SK-N-SH (cell line): ENCODE results near the gene FBN1. TPM values are rescaled to one million over a fixed set of nuclear protein-coding genes. Genes with fewer than 3 reads are reported as not detected.

Experiments
- CTCF ChIA-PET: fragments of 300-600, 350-600 bp; formaldehyde crosslinking; extraction: SDS; loops from one replicate; lab custom pipeline; 2021; lab: Yijun Ruan, JAX
- POLR2A ChIA-PET: fragments of 350-600 bp; sonication (Branson Sonifier 250); formaldehyde crosslinking; extraction: SDS; loops from one replicate; lab custom pipeline; 2020; ENCODE audit warnings: antibody characterized with exemption, inconsistent platforms; lab: Yijun Ruan, JAX
- DNase-seq: peaks from one replicate; pipeline ENCODE4 v3.0.0; 2012
- H2AFZ ChIP-seq: fragments of 200-600 bp; sonication (generic); 2 replicates; pipeline ENCODE4 v1.8.1; 2016; ENCODE audit warnings: antibody characterized with exemption, mild to moderate bottlenecking, low read depth
- H3F3A ChIP-seq: fragments of 200-600 bp; sonication (generic); replicated peaks from 2 replicates; pipeline ENCODE3; 2016; ENCODE audit warnings: antibody characterized with exemption, mild to moderate bottlenecking; ENCODE audit not compliant: insufficient read depth
- H3K27ac ChIP-seq, 2 experiments: fragments of 200-500 bp in 1 of 2; fragments of 200-600 bp in 1 of 2; sonication (Bioruptor generic) in 1 of 2; sonication (generic), shearing (Covaris generic) in 1 of 2; 2 replicates each; pipeline versions ENCODE4 v1.5.1 to v1.6.1; 2014 to 2016; ENCODE audit warnings: low read depth in 2 of 2, inconsistent platforms in 1 of 2, low read length in 1 of 2, mild to moderate bottlenecking in 1 of 2, mixed read lengths in 1 of 2
- H3K27me3 ChIP-seq: fragments of 200-600 bp; sonication (generic), shearing (Covaris generic); 2 replicates; pipeline ENCODE4 v1.6.1; 2016; ENCODE audit warnings: mixed run types; ENCODE audit not compliant: insufficient read depth
- H3K36me3 ChIP-seq, 2 experiments: fragments of 200-500 bp in 1 of 2; fragments of 200-600 bp in 1 of 2; sonication (Bioruptor generic) in 1 of 2; sonication (generic) in 1 of 2; replicated peaks in 1 of 2; 2 replicates each; pipeline versions ENCODE3 to v1.5.1; 2014 to 2016; ENCODE audit warnings: low read length in 1 of 2, mild to moderate bottlenecking in 1 of 2; ENCODE audit not compliant: insufficient read depth in 2 of 2, control insufficient read depth in 1 of 2
- H3K4me1 ChIP-seq, 2 experiments: fragments of 200-500 bp in 1 of 2; fragments of 200-600 bp in 1 of 2; sonication (Bioruptor generic) in 1 of 2; sonication (generic), shearing (Covaris generic) in 1 of 2; 2 replicates each; pipeline versions ENCODE4 v1.5.1 to v1.6.1; 2014 to 2016; ENCODE audit warnings: low read depth in 1 of 2, low read length in 1 of 2, mixed run types in 1 of 2; ENCODE audit not compliant: insufficient read depth in 2 of 2, control insufficient read depth in 1 of 2
- H3K4me2 ChIP-seq: fragments of 200-600 bp; sonication (generic), shearing (Covaris generic); 2 replicates; pipeline ENCODE4 v1.6.1; 2017; ENCODE audit warnings: mixed run types
- H3K4me3 ChIP-seq, 2 experiments: fragments of 200-500 bp in 1 of 2; fragments of 200-600 bp in 1 of 2; sonication (Bioruptor generic) in 1 of 2; sonication (generic), shearing (Covaris generic) in 1 of 2; 2 replicates each; pipeline versions ENCODE4 v1.5.1 to v1.8.1; 2014 to 2016; ENCODE audit warnings: low read depth in 2 of 2, inconsistent platforms in 1 of 2, low read length in 1 of 2, mild to moderate bottlenecking in 1 of 2, mixed read lengths in 1 of 2, moderate library complexity in 1 of 2
- H3K79me2 ChIP-seq: fragments of 200-600 bp; sonication (generic); 2 replicates; pipeline ENCODE4 v1.8.1; 2017; ENCODE audit warnings: mild to moderate bottlenecking; ENCODE audit not compliant: insufficient read depth
- H3K9ac ChIP-seq: fragments of 200-600 bp; sonication (generic); 2 replicates; pipeline ENCODE4 v1.6.1; 2017; ENCODE audit warnings: mixed run types
- H3K9me2 ChIP-seq: fragments of 200-600 bp; sonication (generic); 2 replicates; pipeline ENCODE4 v1.6.1; 2017; ENCODE audit warnings: mixed run types
- H3K9me3 ChIP-seq: fragments of 200-600 bp; sonication (generic); 2 replicates; pipeline ENCODE4 v1.6.1; 2017; ENCODE audit warnings: mixed run types, mild to moderate bottlenecking, moderate library complexity
- H4K20me1 ChIP-seq: fragments of 200-600 bp; sonication (generic); 2 replicates; pipeline ENCODE4 v1.6.1; 2017; ENCODE audit warnings: mild to moderate bottlenecking, mixed run types; ENCODE audit not compliant: insufficient read depth
- EP300 ChIP-seq, 2 experiments: IDR thresholded peaks; 2 replicates each; pipeline versions ENCODE4 v1.4.0 to v1.6.1; 2012; ENCODE audit warnings: borderline replicate concordance in 1 of 2, low read depth in 1 of 2, low read length in 1 of 2
- EZH2phosphoT487 ChIP-seq: fragments of 200-600 bp; sonication (generic); IDR thresholded peaks from 2 replicates; pipeline ENCODE4 v1.6.1; 2017; ENCODE audit warnings: low read depth, mixed run types, mild to moderate bottlenecking, antibody characterized with exemption, moderate library complexity, borderline replicate concordance
- FOSL2 ChIP-seq: IDR thresholded peaks from 2 replicates; pipeline ENCODE4 v1.4.0; 2012; ENCODE audit warnings: low read depth, mild to moderate bottlenecking, moderate library complexity, borderline replicate concordance
- FOXJ3 ChIP-seq: sonication (generic); formaldehyde crosslinking; IDR thresholded peaks from 2 replicates; pipeline ENCODE4 v1.5.1; 2020; ENCODE audit warnings: mild to moderate bottlenecking, missing genetic modification reagents
- FOXM1 ChIP-seq: IDR thresholded peaks from 2 replicates; pipeline ENCODE4 v1.4.0; 2012; ENCODE audit warnings: low read depth, mild to moderate bottlenecking
- GATA2 ChIP-seq: sonication (generic); formaldehyde crosslinking; IDR thresholded peaks from 2 replicates; pipeline ENCODE4 v1.5.0; 2020; ENCODE audit warnings: mild to moderate bottlenecking, missing genetic modification reagents
- JUND ChIP-seq: IDR thresholded peaks from 2 replicates; pipeline ENCODE4 v1.4.0; 2012
- MEF2A ChIP-seq: IDR thresholded peaks from 2 replicates; pipeline ENCODE4 v1.4.0; 2012; ENCODE audit warnings: low read depth, borderline replicate concordance
- MXI1 ChIP-seq: IDR thresholded peaks from 2 replicates; pipeline ENCODE4 v1.6.1; 2012; ENCODE audit warnings: mild to moderate bottlenecking, low read depth, low read length, improper control_type of control experiment
- NFIC ChIP-seq: IDR thresholded peaks from 2 replicates; pipeline ENCODE4 v1.4.0; 2012; ENCODE audit warnings: borderline replicate concordance
- RCOR1 ChIP-seq: fragments of 150-350 bp; IDR thresholded peaks from 2 replicates; pipeline ENCODE4 v1.6.1; 2017; ENCODE audit warnings: antibody characterized with exemption, low read length
- REST ChIP-seq: IDR thresholded peaks from 2 replicates; pipeline ENCODE4 v1.6.1; 2012; ENCODE audit warnings: mild to moderate bottlenecking, low read depth, low read length, moderate library complexity
- SIN3A ChIP-seq: IDR thresholded peaks from 2 replicates; pipeline ENCODE4 v1.6.1; 2012; ENCODE audit warnings: low read depth, mild to moderate bottlenecking, low read length, moderate library complexity, borderline replicate concordance
- TEAD4 ChIP-seq: IDR thresholded peaks from 2 replicates; pipeline ENCODE4 v1.4.0; 2012; ENCODE audit warnings: mild to moderate bottlenecking, borderline replicate concordance; ENCODE audit not compliant: insufficient read depth
- YY1 ChIP-seq: IDR thresholded peaks from 2 replicates; pipeline ENCODE4 v1.4.0; 2012; ENCODE audit warnings: low read depth, mild to moderate bottlenecking
- WGBS: methylation state at CpG from one replicate; pipeline ENCODE4 v1.1.6; 2017; ENCODE audit warnings: low lambda C conversion rate; 5-methylcytosine and 5-hydroxymethylcytosine counted together
- polyA plus RNA-seq, 3 experiments: library from polyadenylated mRNA; depleted of rRNA; stranded (reverse); fragments of >200 nt; gene quantifications; 2 replicates each; pipeline ENCODE4 v1.2.3, GENCODE V29; 2012
- TF ChIP-seq, protein P1 (sequence below): IDR thresholded peaks from 2 replicates; pipeline ENCODE4 v1.4.0; 2012; ENCODE audit warnings: low read depth

FBN1 gene
- polyA plus RNA-seq, 1 of the 3 experiments (the other 2 are of a cell fraction): 248 TPM

- ChIA-PET CTCF (no interaction called here), POLR2A (no interaction called here)
- Histone ChIP-seq H3K36me3 (peaks cover 48 to 83% of the 10 kb centered on the region in 2 experiments), H3K4me3 (no peak overlapping the region), H3K4me2 (peak overlapping the region; percentile 27; the same call in 1 of the 2 replicates), H2AFZ (no peak overlapping the region), H3K27me3 (no peaks in the 10 kb centered on the region), H4K20me1 (peaks cover 17% of the 10 kb centered on the region), H3K4me1 (peaks cover 12 to 38% of the 10 kb centered on the region in 2 experiments), H3F3A (peaks cover 36% of the 10 kb centered on the region), H3K79me2 (peaks cover 96% of the 10 kb centered on the region), H3K9me3 (no peaks in the 10 kb centered on the region), H3K27ac (peak overlapping the region; percentile 69 to 90), H3K9ac (no peak overlapping the region), H3K9me2 (no peaks in the 10 kb centered on the region)
- WGBS: 54% methylated on average over 3 of the region's 3 CpGs
- no peak for DNase-seq
- no peak for TF ChIP-seq REST
- no peak for TF ChIP-seq FOXJ3 (CRISPR knock-in tag)
- no peak for TF ChIP-seq MEF2A
- TF ChIP-seq GATA2: no peak
- TF ChIP-seq, protein P1, sequence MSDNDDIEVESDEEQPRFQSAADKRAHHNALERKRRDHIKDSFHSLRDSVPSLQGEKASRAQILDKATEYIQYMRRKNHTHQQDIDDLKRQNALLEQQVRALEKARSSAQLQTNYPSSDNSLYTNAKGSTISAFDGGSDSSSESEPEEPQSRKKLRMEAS: no peak
- TF ChIP-seq YY1: no peak
- TF ChIP-seq EP300 (IDR thresholded peaks at IDR 0.05; ENCODE audit: borderline replicate concordance in 1 of 2, low read depth in 1 of 2, low read length in 1 of 2): no peak
- TF ChIP-seq JUND: no peak
- TF ChIP-seq FOSL2: no peak
- no peak for TF ChIP-seq FOXM1
- TF ChIP-seq EZH2phosphoT487: no peak
- TF ChIP-seq NFIC: no peak
- no peak for TF ChIP-seq SIN3A
- no peak for TF ChIP-seq MXI1
- no peak for TF ChIP-seq TEAD4
- no peak for TF ChIP-seq RCOR1
Observed at GRCh38 chr15:48603922-48604321, 41.6 kb downstream of the FBN1 start.
